Measurements from ENCODE around the gene GABRB2.

Gene GABRB2

DNA sequence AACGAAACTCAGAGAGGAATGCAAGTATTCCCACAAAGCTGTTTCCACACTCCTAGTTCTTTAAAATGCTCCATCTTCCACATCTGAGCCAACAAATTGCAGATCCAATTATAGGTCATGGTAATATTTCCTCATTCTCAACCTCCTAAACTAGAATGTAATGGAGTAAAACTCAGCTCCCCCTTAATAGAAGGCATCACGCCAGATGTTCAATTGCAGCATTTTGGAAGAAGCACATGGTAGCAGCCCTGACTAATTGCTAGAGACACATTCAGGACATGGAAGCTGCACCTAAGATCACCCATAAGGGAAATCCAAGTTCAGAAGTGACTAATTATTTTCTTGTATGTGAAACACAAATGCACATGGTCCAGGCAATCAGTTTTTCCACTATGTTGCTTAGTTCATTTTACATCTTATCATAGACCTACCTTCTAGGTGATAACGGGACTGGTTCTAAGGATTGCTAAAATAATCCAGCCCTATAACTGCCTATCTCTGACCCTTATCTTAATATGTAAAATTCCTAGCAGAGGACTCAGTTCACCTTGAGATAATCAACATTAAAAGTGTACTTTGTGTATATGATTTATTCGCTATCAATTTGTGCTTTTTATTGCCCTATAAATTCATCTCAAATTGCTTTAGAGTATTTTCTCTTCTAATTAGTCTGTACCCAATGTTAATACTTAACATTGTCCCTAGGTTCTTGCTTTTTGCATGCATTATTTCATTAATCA lies 75.1 kb downstream of the GABRB2 start:
- DNase-seq: no peak

- no peak for DNase-seq
Measured at GRCh38 chr5:161467703-161468102, 78.8 kb downstream of the GABRB2 start.

DNA sequence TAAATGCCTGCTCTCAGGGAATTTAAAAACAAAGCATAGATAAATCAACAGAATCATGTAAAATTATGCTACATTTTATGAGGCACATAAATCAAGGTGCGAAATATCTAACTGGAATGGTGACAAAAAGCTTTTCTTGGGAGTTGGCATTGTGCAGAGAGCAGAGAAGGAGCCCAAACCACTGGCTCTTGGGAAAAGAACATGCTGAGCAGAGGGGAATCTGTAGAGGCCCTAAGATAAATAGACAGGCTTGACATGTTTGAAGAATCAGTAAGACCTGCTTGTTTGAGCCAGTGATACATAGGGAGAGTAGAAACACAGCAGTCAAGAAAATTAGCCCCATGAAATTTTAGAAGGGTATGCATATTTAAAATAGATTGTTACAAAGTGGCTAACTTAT lies 85.8 kb downstream of the GABRB2 start:
- no peak for DNase-seq

- DNase-seq: no peak
Measured at GRCh38 chr5:161446655-161447054, 99.9 kb downstream of the GABRB2 start.

GRCh38 chr5:161442471-161442870 lies 104.1 kb downstream of the GABRB2 start:
- DNase-seq: no peak

- no peak for DNase-seq
Measured at GRCh38 chr5:161432798-161433197, 113.7 kb downstream of the GABRB2 start.

GRCh38 chr5:161431963-161432362 lies 114.6 kb downstream of the GABRB2 start:
- DNase-seq: no peak

DNA sequence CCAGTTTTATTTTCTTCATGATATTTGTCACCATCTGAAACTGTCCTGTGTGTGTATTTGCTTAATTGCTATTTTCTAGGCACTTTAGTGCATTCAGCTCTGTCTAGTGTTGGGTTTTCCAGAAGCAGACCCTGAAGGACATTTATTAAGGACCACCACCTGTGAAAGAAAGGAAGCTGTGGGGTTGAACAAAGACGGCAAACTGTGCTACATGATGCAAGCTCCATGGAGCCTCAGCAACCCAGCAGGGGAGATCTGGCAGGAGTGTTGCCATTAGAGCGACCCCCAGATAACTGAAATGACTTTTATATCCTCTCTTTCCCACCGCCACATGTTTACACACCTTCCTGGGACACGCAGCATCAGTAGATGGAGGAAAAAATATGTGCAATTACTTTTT lies 125.5 kb downstream of the GABRB2 start:
- no peak for DNase-seq

- DNase-seq: no peak
Measured at GRCh38 chr5:161420521-161420920, 126.0 kb downstream of the GABRB2 start.

DNA sequence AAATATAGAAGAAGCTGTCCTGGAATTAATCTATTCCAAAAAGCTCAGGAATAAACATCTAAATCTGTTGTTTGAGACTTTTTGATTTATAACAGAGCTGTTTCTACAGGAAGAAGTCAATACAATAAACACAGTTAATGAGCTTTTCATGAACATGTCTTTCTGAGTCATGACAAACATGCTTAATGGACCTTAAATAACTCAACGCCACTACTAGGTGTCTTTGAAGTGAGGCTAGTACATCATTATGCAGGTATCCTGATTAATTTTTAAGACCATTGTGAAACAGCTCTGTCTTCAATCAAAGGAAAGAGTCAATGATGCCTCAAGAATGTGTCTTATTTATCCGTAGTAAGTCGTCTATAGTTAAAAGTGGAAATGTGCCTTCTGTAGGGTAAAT lies 131.6 kb downstream of the GABRB2 start:
- no peak for DNase-seq

- DNase-seq: no peak
Measured at GRCh38 chr5:161414037-161414436, 132.5 kb downstream of the GABRB2 start.

DNA sequence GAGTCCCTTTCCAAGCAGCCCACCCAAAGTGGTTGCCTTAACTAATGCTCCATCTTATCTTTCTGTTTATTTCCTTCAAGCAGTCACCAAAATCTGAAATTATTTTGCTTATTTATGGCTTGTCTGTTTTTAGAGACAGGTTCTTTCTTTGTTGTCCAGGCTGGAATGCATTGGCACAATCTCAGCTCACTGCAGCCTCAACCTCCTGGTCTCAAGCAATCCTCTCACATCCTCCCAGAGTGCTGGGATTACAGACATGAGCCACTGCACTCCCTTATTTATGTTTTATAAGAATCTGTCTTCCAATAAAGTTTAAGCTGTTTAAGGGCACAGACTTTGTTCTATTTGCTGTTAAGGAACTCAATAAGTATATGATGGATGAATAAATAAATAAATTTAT lies 133.7 kb downstream of the GABRB2 start:
- DNase-seq: no peak

DNA sequence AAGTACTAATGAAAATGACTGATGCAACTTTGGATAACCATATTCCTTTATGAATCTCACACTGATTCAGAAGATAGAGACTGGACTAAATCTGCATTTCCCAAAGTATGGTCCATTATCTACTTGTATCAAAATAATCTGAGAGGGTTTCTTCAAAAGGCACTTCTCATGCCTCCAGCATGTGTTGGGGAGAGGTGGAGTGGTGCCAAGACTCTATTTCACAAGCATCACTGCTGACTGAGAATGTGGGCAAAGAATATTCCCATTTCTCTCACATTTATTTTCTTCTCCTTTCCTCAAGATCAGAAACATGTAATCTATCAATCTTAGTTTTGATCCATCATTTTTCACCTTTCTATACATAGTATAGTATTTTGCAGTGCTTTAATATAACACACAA lies 135.4 kb downstream of the GABRB2 start:
- DNase-seq: no peak

DNA sequence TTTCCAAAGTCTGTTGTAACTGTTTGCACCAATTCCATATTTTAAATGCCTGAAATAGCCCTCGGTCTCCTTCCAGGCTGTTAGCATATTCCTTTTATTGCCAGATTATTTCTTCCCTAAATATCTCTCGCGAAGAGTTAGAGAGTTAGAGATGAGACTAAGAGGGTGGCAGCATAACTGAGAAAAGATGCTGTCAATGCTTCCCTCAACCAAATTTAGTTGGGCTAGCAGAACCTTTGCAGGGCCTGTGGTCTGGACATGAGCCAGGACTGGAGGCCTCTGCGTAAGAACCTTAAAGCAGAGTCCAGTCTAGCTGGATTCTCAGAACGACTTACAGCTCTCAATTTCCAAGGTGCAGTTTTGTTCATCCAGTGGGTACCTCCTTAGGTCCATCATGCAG lies 135.9 kb downstream of the GABRB2 start:
- DNase-seq: no peak

DNA sequence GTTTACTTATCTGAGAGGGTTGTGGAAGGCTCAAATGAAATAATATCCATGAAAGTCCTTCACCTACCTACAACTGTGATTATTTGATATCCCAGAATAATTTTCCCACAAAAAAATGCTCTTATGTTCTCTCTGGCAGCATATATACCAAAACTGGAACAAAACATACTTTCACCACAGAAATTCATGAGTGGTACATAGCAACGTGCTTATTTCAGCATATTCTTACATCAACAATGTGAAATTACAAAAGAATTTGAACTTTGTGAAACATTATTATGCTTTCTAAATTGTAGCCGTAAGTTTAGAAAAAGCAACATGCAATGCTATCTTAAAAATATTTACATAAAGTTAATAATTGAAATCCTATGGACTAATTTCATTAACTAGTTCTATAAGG lies 137.1 kb downstream of the GABRB2 start:
- DNase-seq: no peak

DNA sequence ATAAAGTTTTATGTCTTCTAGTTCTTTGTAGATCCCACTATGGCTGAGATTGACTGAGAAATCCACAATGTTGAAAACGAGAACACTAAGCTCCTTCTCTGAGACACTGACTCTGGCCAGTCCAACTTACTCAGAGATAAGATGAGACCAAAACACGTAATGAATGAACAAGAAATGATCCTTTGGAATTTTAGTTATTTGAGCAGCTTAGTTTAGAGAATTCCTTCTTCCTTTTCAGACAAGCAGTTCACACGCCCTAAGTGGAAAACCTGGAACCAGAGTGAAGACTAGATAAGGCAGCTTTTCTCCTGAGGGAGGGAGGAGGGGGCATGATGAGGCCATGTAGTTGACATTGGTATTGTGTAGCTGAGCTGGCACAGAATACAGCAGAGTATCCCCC lies 139.6 kb downstream of the GABRB2 start:
- DNase-seq: no peak

DNA sequence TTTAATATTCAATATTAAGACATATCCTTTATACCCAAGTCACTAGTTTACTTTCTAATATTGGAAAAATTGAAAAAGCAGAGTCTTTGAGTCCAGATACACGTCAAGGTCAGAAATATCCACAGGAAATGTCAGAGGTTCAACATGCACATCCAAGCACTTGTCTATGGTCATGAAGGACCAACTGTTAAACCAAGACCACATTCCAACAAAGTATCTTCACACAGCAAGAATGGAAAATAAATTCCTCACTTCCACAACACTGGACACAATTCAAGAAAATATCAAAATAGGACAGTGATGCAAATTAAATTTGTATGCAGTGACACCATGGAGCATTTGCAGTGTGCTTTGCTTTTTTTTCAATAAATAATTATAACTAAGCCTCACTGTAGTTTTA lies 142.5 kb downstream of the GABRB2 start:
- no peak for DNase-seq

DNA sequence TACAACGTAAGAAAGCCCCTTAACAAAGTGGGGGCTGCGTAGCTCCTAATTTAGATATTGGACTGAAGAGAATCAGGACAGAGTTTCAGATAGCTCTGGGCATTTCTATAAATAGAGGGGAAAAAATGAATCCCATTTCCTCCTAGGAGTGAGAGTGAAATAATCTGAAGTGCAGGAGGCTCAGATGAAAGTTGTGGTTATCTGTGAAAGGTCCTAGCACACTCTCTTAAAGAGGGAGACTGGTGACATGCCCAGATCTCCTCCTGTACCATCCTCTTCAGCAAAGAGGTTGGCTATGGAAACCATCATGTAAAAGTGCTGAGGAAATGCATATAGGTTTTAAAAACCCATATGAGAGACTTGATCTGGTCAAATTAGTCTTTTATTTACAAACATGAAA lies 143.4 kb downstream of the GABRB2 start:
- DNase-seq: no peak

DNA sequence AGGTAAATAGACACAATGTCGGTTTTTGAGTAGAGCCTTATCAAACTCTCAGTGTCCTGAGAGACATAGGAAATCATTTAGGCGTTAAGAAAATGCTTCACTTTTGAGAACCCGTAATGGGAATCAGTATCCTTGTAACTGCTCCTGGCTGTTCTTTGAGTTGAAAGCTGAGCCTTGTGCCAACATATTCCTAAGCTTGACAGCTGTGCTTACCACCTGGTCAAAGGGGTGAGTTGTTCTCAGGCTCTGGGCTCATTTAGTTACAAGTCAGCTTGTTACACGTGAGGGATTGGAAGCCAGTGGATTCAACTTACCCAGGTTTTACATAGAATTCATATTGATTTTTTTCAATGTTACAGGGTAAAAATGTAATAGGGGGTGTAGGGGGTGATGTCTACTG lies 145.9 kb downstream of the GABRB2 start:
- no peak for DNase-seq

DNA sequence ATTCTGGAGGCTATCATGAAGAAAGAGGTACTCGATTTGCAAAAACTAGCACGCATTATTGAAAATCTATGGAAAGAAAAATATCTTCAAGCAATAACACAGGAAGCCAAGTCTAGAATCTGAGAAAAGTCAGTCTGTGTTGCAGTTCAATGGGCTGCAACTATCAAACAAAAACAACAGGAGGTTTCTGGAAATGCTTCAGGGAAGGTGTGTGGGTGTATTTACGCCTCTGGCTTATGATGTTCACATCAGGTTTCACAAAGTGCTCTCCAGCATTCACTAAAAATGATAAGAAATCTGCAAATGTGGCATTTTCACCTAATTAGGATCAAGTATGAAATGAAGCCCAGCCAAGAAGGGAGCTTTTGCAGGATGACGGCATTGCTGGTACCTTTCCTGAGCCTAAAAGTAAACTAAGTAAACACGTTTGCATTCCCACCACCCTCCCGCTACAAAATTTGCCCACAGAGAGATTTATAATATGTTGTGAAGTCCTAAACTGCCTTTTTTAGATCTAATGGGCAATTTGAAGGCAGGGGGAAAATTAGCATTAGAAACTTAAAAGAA lies 146.4 kb downstream of the GABRB2 start:
- DNase-seq: no peak

DNA sequence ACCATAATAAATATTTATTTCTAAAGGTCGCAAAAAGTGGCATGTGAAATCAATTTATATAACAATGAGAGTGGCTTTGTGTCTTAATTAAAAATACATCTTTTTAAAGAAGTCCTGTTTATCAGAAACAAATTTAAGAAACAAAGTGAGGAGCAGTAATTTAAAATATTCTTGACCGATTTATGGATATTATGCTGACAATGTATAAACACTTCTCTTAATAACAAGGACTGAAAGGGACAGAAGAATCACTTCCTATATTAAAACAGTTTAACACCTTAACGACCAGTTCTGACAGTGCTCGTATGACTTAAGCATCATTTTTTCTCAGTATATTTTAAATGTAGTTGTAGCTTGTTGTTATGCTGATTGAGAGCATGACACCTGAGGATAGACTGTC lies 149.1 kb downstream of the GABRB2 start:
- DNase-seq: no peak

GRCh38 chr5:161396171-161396570 lies 150.4 kb downstream of the GABRB2 start:
- DNase-seq: no peak

GRCh38 chr5:161391724-161392123 lies 154.8 kb downstream of the GABRB2 start:
- DNase-seq: no peak

DNA sequence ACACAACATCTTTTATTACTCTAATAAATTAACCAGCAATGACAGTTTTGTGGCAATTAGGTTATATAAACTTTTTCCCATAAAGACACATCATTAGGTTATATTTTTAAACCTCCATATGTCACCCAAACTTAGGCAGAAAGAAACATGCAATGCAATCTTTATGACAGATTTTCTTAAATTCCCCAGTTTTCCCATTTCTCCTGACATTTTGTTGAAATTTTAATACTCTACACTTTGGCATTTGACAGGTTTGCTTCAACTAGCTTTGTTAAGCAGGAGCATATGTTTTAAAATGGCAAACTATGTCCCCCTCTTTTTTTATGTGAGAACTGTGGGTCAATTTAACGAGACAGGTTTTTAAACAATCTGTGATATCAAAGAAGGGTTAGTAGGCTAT lies 155.5 kb downstream of the GABRB2 start:
- no peak for DNase-seq

- DNase-seq: no peak
Measured at GRCh38 chr5:161387121-161387520, 159.4 kb downstream of the GABRB2 start.
